HepG2 (cell line): ENCODE results near the gene TEKT5. TPM values are rescaled to one million over a fixed set of nuclear protein-coding genes. Genes with fewer than 3 reads are reported as not detected.
A peak's percentile ranks its signal among the peaks of the same experiment; 100 is the strongest.

Experiments used
- AGO1 ChIP-seq: fragments of 200-400 bp; formaldehyde crosslinking; IDR thresholded peaks from 2 replicates; pipeline ENCODE4 v1.6.1; 2017; ENCODE audit warnings: mild to moderate bottlenecking, low read depth, low read length, moderate library complexity; ENCODE audit not compliant: poor library complexity, severe bottlenecking
- CAMTA2 ChIP-seq: sonication (generic); formaldehyde crosslinking; IDR thresholded peaks from 2 replicates; pipeline ENCODE4 v1.4.0; 2020; ENCODE audit warnings: mild to moderate bottlenecking, missing genetic modification reagents, borderline replicate concordance
- FOXC1 ChIP-seq: sonication (generic); formaldehyde crosslinking; IDR thresholded peaks from 2 replicates; pipeline ENCODE4 v1.8.0; 2022; ENCODE audit warnings: mild to moderate bottlenecking, missing genetic modification reagents, borderline replicate concordance
- FOXM1 ChIP-seq: sonication (generic); formaldehyde crosslinking; IDR thresholded peaks from 2 replicates; pipeline ENCODE4 v1.5.0; 2020; ENCODE audit warnings: missing genetic modification reagents
- HOXA5 ChIP-seq: sonication (generic); formaldehyde crosslinking; IDR thresholded peaks from 2 replicates; pipeline ENCODE4 v1.4.0; 2020; ENCODE audit warnings: missing genetic modification reagents
- ISX ChIP-seq: sonication (generic); formaldehyde crosslinking; conservative IDR thresholded peaks from 2 replicates; pipeline ENCODE4 v1.5.0; 2020; ENCODE audit warnings: missing genetic modification reagents
- PHB2 ChIP-seq: fragments of 450-650 bp; IDR thresholded peaks from 2 replicates; pipeline ENCODE4 v1.6.1; 2018; ENCODE audit not compliant: partially characterized antibody
- POLR2G ChIP-seq: fragments of 200-400 bp; formaldehyde crosslinking; IDR thresholded peaks from 2 replicates; pipeline ENCODE4 v1.6.1; 2018; ENCODE audit warnings: mild to moderate bottlenecking, low read depth, low read length, moderate library complexity
- RBM22 ChIP-seq: fragments of 200-400 bp; formaldehyde crosslinking; optimal IDR thresholded peaks from 2 replicates; pipeline ENCODE3; 2017; ENCODE audit warnings: mild to moderate bottlenecking, low read length, moderate library complexity
- RFXAP ChIP-seq: sonication (generic); formaldehyde crosslinking; IDR thresholded peaks from 2 replicates; pipeline ENCODE4 v1.4.0; 2020; ENCODE audit warnings: missing genetic modification reagents, borderline replicate concordance
- SP140L ChIP-seq: sonication (generic); formaldehyde crosslinking; IDR thresholded peaks from 2 replicates; pipeline ENCODE4 v1.4.0; 2020; ENCODE audit warnings: missing genetic modification reagents, borderline replicate concordance
- TCF12 ChIP-seq, 2 experiments: fragments of 450-650 bp in 1 of 2; sonication (generic) in 1 of 2; formaldehyde crosslinking in 1 of 2; IDR thresholded peaks; 2 replicates each; pipeline versions ENCODE4 v1.6.1 to v1.8.0; 2017 to 2022; ENCODE audit warnings: antibody characterized with exemption in 1 of 2, mild to moderate bottlenecking in 1 of 2, missing genetic modification reagents in 1 of 2, moderate library complexity in 1 of 2
- YY1 ChIP-seq: IDR thresholded peaks from 2 replicates; pipeline ENCODE4 v1.6.1; 2011; ENCODE audit warnings: low read length, low read depth, moderate library complexity, mild to moderate bottlenecking; ENCODE audit not compliant: insufficient read depth, insufficient replicate concordance
- ZBTB42 ChIP-seq: sonication (generic); formaldehyde crosslinking; IDR thresholded peaks from 2 replicates; pipeline ENCODE4 v1.5.0; 2020; ENCODE audit warnings: mild to moderate bottlenecking, missing genetic modification reagents
- ZNF180 ChIP-seq: sonication (generic); formaldehyde crosslinking; IDR thresholded peaks from 2 replicates; pipeline ENCODE4 v1.4.0; 2020; ENCODE audit warnings: low read depth, missing genetic modification reagents, borderline replicate concordance
- ZNF260 ChIP-seq: sonication (generic); formaldehyde crosslinking; IDR thresholded peaks from 2 replicates; pipeline ENCODE4 v1.4.0; 2020; ENCODE audit warnings: missing genetic modification reagents, low read depth, mild to moderate bottlenecking, borderline replicate concordance
- ZNF263 ChIP-seq: sonication (generic); formaldehyde crosslinking; IDR thresholded peaks from 2 replicates; pipeline ENCODE4 v1.4.0; 2020; ENCODE audit warnings: missing genetic modification reagents
- ZNF569 ChIP-seq: sonication (generic); formaldehyde crosslinking; IDR thresholded peaks from 2 replicates; pipeline ENCODE4 v1.5.0; 2020; ENCODE audit warnings: mild to moderate bottlenecking, missing genetic modification reagents, moderate library complexity, borderline replicate concordance
- ZNF674 ChIP-seq: sonication (generic); formaldehyde crosslinking; IDR thresholded peaks from 2 replicates; pipeline ENCODE4 v1.5.0; 2020; ENCODE audit warnings: low read depth, mild to moderate bottlenecking, missing genetic modification reagents
- ZNF709 ChIP-seq: sonication (generic); formaldehyde crosslinking; IDR thresholded peaks from 2 replicates; pipeline ENCODE4 v1.5.0; 2020; ENCODE audit warnings: mild to moderate bottlenecking, missing genetic modification reagents
- ZNF772 ChIP-seq: sonication (generic); formaldehyde crosslinking; IDR thresholded peaks from 2 replicates; pipeline ENCODE4 v1.5.0; 2020; ENCODE audit warnings: mild to moderate bottlenecking, missing genetic modification reagents
- ZNF781 ChIP-seq: sonication (generic); formaldehyde crosslinking; IDR thresholded peaks from 2 replicates; pipeline ENCODE4 v1.5.1; 2020; ENCODE audit warnings: borderline replicate concordance, mild to moderate bottlenecking, missing genetic modification reagents; ENCODE audit errors: not compliant biosample characterization
- ZNF792 ChIP-seq: IDR thresholded peaks from 2 replicates; pipeline ENCODE4 v1.6.1; 2016
- ZNF841 ChIP-seq: sonication (generic); formaldehyde crosslinking; IDR thresholded peaks from 2 replicates; pipeline ENCODE4 v1.8.1; 2023; ENCODE audit warnings: missing genetic modification reagents, borderline replicate concordance
- ZNF850 ChIP-seq: sonication (generic); formaldehyde crosslinking; conservative IDR thresholded peaks from 2 replicates; pipeline ENCODE4 v1.9.0; 2021; ENCODE audit warnings: mild to moderate bottlenecking, missing genetic modification reagents
- polyA plus RNA-seq, 8 experiments: library from polyadenylated mRNA; depleted of rRNA in 3 of 8; stranded (reverse) in 7 of 8; unstranded in 1 of 8; fragments of >200 nt; fragmentation: Illumina TruSeq in 4 of 8; extraction: Trizol in 4 of 8; gene quantifications; 2 replicates each; pipeline versions ENCODE4 v1.2.1 to v1.2.3, GENCODE V29; 2011 to 2016; ENCODE audit warnings: low read depth in 4 of 8, missing spikeins in 1 of 8, mixed read lengths in 1 of 8; ENCODE audit not compliant: insufficient read depth in 1 of 8
- total RNA-seq, 5 experiments: library from RNA; depleted of rRNA; stranded (reverse); fragments of >200 nt; fragmentation: Illumina TruSeq; extraction: Trizol; gene quantifications; 2 replicates each; pipeline ENCODE4 v1.2.3, GENCODE V29; 2016; ENCODE audit warnings: low read depth in 1 of 5
- TF ChIP-seq, protein P1 (sequence below): sonication (generic); formaldehyde crosslinking; IDR thresholded peaks from 2 replicates; pipeline ENCODE4 v1.5.1; 2020; ENCODE audit warnings: missing genetic modification reagents, mild to moderate bottlenecking, borderline replicate concordance
- TF ChIP-seq, protein P2 (sequence below): sonication (generic); formaldehyde crosslinking; IDR thresholded peaks from 2 replicates; pipeline ENCODE4 v1.5.0; 2020; ENCODE audit warnings: mild to moderate bottlenecking, missing genetic modification reagents

Gene TEKT5
- total and polyA plus RNA-seq, 2 of the 13 experiments (the other 11 are each of a cell fraction or from before 2014, with no cell fraction given) = 0.16 TPM; not detected in 1

- TF ChIP-seq, protein P1, sequence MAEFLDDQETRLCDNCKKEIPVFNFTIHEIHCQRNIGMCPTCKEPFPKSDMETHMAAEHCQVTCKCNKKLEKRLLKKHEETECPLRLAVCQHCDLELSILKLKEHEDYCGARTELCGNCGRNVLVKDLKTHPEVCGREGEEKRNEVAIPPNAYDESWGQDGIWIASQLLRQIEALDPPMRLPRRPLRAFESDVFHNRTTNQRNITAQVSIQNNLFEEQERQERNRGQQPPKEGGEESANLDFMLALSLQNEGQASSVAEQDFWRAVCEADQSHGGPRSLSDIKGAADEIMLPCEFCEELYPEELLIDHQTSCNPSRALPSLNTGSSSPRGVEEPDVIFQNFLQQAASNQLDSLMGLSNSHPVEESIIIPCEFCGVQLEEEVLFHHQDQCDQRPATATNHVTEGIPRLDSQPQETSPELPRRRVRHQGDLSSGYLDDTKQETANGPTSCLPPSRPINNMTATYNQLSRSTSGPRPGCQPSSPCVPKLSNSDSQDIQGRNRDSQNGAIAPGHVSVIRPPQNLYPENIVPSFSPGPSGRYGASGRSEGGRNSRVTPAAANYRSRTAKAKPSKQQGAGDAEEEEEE (CRISPR knock-in tag) = no peak; the same call in 1 of the 2 replicates
- TF ChIP-seq, protein P2, sequence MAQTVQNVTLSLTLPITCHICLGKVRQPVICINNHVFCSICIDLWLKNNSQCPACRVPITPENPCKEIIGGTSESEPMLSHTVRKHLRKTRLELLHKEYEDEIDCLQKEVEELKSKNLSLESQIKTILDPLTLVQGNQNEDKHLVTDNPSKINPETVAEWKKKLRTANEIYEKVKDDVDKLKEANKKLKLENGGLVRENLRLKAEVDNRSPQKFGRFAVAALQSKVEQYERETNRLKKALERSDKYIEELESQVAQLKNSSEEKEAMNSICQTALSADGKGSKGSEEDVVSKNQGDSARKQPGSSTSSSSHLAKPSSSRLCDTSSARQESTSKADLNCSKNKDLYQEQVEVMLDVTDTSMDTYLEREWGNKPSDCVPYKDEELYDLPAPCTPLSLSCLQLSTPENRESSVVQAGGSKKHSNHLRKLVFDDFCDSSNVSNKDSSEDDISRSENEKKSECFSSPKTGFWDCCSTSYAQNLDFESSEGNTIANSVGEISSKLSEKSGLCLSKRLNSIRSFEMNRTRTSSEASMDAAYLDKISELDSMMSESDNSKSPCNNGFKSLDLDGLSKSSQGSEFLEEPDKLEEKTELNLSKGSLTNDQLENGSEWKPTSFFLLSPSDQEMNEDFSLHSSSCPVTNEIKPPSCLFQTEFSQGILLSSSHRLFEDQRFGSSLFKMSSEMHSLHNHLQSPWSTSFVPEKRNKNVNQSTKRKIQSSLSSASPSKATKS (CRISPR knock-in tag) = no peak
- no peak for TF ChIP-seq ZNF781 (CRISPR knock-in tag)
- TF ChIP-seq POLR2G = 0 out of 2 replicates have a peak, but pooled peaks have one; percentile 31
- TF ChIP-seq ZNF180 (CRISPR knock-in tag) = no peak
- no peak for TF ChIP-seq AGO1
- TF ChIP-seq RFXAP (CRISPR knock-in tag) = no peak
- peak; percentile 72; the same call in 1 of the 2 replicates for TF ChIP-seq ZNF792 (CRISPR knock-in tag)
- no peak; the same call in 1 of the 2 replicates for TF ChIP-seq HOXA5 (CRISPR knock-in tag)
- no peak for TF ChIP-seq SP140L (CRISPR knock-in tag)
- no peak for TF ChIP-seq CAMTA2 (CRISPR knock-in tag)
- TF ChIP-seq YY1 = no peak
- no peak for TF ChIP-seq ZNF569 (CRISPR knock-in tag)
- TF ChIP-seq ZBTB42 (CRISPR knock-in tag) = no peak
- TF ChIP-seq ZNF260 (CRISPR knock-in tag) = no peak
- no peak for TF ChIP-seq RBM22
- TF ChIP-seq ZNF850 (CRISPR knock-in tag) = no peak
- TF ChIP-seq ZNF674 (CRISPR knock-in tag) = no peak
- no peak for TF ChIP-seq TCF12 (IDR thresholded peaks at IDR 0.05)
- 0 out of 2 replicates have a peak, but pooled peaks have one; percentile 54 for TF ChIP-seq TCF12 (CRISPR knock-in tag; IDR thresholded peaks at IDR 0.05)
- TF ChIP-seq PHB2 = no peak
- TF ChIP-seq ZNF841 (CRISPR knock-in tag) = no peak
- TF ChIP-seq ZNF709 (CRISPR knock-in tag) = 0 out of 2 replicates have a peak, but pooled peaks have one; percentile 60
- peak; percentile 29; the same call in 1 of the 2 replicates for TF ChIP-seq ZNF263 (CRISPR knock-in tag)
- no peak for TF ChIP-seq FOXM1 (CRISPR knock-in tag)
- no peak for TF ChIP-seq ISX (CRISPR knock-in tag)
- TF ChIP-seq FOXC1 (CRISPR knock-in tag) = no peak
- TF ChIP-seq ZNF772 = no peak
These were observed 116.0 kb downstream of the TEKT5 start (continued) for GRCh38 chr16:10578474-10579316.
